ENCODE data around the gene SAC3D1.

Gene SAC3D1

GRCh38 chr11:65060913-65061408 is 20.0 kb downstream of the SAC3D1 start:
- FAIRE-seq, result no peak

- no peak for FAIRE-seq
Measured at GRCh38 chr11:65063532-65063931, 22.5 kb downstream of the SAC3D1 start.

GRCh38 chr11:65064847-65065240 is 23.8 kb downstream of the SAC3D1 start:
- FAIRE-seq, result no peak

- no peak for FAIRE-seq
Measured at GRCh38 chr11:65065851-65066250, 24.8 kb downstream of the SAC3D1 start.

- FAIRE-seq, result no peak
Measured at GRCh38 chr11:65066315-65066714, 25.3 kb downstream of the SAC3D1 start.

GRCh38 chr11:65066805-65067291 is 25.8 kb downstream of the SAC3D1 start:
- no peak for FAIRE-seq

GRCh38 chr11:65067446-65067845 is 26.4 kb downstream of the SAC3D1 start:
- FAIRE-seq, result no peak

GRCh38 chr11:65069217-65069616 is 28.2 kb downstream of the SAC3D1 start:
- FAIRE-seq, result no peak

- no peak for FAIRE-seq
Measured at GRCh38 chr11:65071907-65072630, 31.1 kb downstream of the SAC3D1 start.

GRCh38 chr11:65072631-65072966 is 31.6 kb downstream of the SAC3D1 start:
- FAIRE-seq, result no peak

GRCh38 chr11:65077451-65077850 is 36.4 kb downstream of the SAC3D1 start:
- FAIRE-seq, result no peak

GRCh38 chr11:65078151-65078550 is 37.1 kb downstream of the SAC3D1 start:
- no peak for FAIRE-seq

GRCh38 chr11:65078786-65079342 is 37.9 kb downstream of the SAC3D1 start:
- no peak for FAIRE-seq

GRCh38 chr11:65083134-65083833 is 42.3 kb downstream of the SAC3D1 start:
- no peak for FAIRE-seq

- FAIRE-seq, result no peak
Measured at GRCh38 chr11:65083834-65084597, 43.0 kb downstream of the SAC3D1 start, which contains the start of the genes CDCA5 and ZFPL1. Gene CDCA5, minus strand, starts transcription at chr11:65084040. Its CDS starts 62 bp downstream, at chr11:65083978. Gene ZFPL1, plus strand, starts transcription at chr11:65084222. Its CDS starts 477 bp downstream, at chr11:65084699.

- FAIRE-seq, result no peak
Measured at GRCh38 chr11:65084598-65085375, 43.8 kb downstream of the SAC3D1 start.

GRCh38 chr11:65085446-65085845 is 44.4 kb downstream of the SAC3D1 start:
- FAIRE-seq, result no peak

GRCh38 chr11:65086809-65087208 is 45.8 kb downstream of the SAC3D1 start:
- no peak for FAIRE-seq

- no peak for FAIRE-seq
Measured at GRCh38 chr11:65087216-65087615, 46.2 kb downstream of the SAC3D1 start.

GRCh38 chr11:65087827-65088226 is 46.8 kb downstream of the SAC3D1 start:
- FAIRE-seq, result no peak

GRCh38 chr11:65089621-65090020 is 48.6 kb downstream of the SAC3D1 start:
- no peak for FAIRE-seq

- FAIRE-seq, result no peak
Measured at GRCh38 chr11:65090628-65091027, 49.6 kb downstream of the SAC3D1 start.
